Stimulated activated CD8-positive, alpha-beta memory T cell treated with anti-CD3 and anti-CD28 coated beads, Interleukin-7, amount 100 ng/mL, for 1 hour (primary cell): ENCODE results near the gene NAB1.

Experiments
- DNase-seq, 2 donors: peaks; one replicate each; pipeline ENCODE4 v3.0.0-alpha.2; 2020; ENCODE audit warnings: low read depth in 2 of 2

The NAB1 gene

DNA sequence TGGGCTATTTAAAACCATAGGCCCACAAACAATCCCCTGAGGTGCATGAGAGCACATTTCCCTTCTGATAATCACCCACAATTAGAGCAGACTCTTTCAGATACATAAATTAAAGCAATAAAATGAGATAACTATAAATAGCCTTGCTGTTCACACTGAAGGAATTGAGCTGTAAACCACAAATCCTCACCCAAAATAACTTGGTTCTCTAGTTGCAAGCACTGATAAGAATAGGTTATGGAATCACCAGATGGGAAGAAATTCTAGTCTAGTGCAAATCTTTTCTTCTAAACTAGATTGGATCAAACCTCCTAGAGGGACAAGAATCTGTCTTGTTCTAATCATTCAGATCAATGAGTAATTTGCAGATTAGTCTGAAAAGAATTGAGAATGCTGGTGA is 64.6 kb downstream of the NAB1 start:
- DNase-seq, result no peak

DNA sequence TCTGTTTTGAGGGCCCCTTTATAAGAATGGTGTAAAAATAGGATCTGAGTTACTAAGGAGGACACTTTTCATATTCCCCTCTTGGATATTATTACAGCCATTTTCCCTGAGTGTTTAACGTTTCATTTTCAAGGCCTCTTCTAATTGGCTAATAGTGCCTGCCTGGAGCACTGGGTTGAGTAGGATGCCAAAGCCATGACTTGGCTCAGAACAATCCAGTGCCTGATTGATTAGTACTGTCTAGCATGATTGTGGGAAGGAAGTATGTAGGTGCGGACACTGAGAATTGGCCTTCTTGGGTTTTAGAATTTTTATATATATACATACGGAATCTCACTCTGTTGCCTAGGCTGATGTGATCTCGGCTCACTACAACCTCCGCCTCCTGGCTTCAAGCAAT is 66.1 kb downstream of the NAB1 start:
- DNase-seq, result no peak

DNA sequence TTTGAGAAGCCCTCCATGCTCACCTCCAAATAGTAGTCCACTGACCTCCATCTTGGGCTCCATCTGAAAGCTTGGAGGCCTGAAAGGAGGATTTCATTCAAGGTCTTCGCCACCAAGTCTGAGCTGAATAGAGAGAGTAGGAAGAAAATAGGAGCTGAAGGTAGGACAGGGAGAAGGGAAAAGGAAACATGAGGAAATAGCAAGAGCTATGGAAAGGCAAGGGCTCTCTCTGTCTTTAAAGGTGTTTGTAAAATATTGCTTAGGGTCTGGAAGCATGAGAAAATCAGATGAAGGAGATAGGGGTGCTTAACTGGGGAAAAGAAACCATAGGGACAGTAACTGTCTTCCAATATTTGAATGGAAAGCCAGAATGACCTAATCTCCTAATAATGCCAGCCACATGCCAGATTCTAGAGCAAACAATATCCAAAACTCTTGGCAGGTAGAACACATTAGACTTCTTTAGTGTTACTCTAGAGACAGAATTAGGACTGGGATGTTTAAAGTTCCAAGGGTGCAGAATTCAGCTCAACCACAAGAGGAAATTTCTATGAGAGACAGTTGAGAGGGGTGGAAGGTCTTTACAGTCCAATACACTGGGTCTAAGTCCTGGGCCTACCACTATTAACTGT is 67.4 kb downstream of the NAB1 start:
- DNase-seq, result no peak

DNA sequence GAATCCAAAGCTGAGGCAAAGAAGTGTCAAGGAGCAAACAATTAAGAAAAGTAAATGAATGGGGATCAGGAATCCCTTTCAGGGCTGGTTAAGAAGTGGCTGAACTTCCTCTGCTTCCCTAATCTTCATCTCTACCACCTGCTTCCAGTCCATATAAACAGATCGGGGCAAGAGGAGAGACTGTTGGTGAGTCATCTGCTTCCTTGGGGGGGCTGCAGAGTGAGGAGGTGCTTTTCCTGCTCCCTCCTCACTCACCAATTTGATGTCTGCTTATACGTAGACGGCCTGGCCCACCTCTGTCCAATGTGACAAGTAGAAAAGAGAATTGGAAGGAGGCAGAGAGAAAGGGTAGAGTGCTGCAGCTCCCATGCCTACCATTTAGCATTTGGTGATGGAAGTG is 68.4 kb downstream of the NAB1 start:
- DNase-seq, result no peak

DNA sequence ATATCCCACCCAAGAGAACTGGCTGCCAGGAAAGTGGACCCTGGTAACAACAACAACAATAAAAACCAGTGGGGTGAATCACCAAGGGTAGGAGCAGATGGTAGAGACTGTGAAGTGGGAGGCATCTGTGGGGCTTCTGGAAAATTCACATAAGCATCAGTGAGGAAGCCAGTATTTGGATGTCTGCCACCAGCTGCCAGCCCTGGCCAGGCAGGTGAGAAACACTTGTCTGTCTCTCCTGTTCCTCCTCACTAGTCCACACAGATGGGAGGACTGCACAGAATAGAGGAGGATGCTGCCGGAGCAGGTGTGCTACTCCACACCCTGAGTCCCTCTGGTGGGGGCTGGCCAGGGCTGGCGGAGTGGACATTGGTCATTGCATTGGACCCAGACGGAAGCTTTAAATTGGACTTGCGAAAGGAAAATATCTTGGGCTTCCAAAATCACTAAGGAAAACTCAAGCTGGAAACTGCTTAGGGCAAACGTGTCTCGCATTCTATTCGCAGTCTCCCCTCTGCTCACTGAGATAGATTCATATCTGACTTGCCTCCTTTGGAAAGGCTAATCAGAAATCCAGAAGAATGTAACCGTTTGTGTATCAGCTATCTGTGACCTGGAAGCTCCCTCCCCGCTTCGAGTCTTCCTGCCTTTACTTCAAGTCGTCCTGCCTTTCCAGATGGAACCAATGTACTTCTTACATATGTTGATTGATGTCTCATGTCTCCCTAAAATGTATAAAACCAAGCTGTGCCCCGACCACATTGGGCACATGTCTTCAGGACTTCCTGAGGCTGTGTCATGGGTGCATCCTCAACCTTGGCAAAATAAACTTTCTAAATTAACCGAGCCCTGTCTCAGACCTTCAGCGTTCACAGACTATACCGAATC is 69.1 kb downstream of the NAB1 start:
- no peak for DNase-seq

DNA sequence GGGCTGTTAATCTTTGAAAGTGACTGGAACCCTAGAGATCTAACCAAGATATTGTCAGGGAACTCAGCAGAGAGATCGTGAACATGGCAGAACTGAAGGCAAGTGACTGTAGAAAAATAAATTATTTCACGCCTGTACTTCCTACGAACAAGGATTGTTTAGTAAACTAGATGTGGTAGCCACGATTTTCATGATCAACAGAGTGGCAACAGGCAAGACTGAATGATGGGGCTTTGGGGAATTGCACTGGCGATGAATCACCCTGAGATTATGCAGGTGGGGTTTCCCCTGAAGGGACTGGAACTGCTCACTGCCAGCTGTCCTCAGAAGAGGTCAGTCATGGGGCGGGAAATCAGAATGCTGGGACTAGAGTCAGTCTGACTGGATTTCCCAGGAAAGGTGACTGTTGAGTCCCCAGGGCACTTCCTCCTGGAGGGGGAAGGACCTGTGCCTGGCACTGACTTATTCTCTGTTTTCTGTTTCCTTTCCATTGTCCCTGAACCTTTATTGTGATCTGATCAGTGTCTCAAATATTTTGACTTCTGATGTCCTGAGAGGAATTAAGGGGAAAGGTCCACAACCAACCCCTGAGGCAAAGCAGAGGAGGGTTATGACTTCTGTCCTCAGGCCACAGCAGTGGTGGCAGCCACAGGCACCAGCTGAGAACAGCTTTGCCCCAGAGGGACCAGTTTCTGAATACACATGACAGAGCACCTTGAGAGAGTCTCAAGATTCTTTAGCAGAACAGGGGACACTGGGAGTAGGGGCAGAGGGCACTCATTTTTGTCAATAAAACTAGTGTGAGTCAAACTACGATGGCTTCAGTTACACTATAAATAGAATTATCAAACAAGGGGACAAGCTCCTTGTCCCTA is 70.0 kb downstream of the NAB1 start:
- DNase-seq, result no peak

DNA sequence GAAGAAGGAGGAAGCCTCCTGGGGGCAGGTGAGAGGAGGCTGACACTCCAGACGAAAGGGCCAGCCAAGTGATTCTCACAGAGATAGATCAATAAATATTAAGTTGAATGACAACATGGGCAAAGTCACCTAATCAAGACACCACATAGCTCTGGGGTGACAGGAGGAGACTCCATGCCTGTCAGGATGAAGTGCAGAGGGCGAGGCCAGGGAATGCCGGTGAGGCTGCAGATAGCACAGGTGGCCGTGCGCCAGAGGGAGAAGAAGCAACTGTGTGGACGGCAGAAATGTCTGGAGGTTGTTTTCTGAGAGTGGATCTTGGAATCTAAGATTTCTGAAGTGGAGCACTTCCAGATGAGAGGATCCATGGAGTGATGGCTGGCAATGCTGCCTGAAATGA is 71.4 kb downstream of the NAB1 start:
- DNase-seq, result no peak

DNA sequence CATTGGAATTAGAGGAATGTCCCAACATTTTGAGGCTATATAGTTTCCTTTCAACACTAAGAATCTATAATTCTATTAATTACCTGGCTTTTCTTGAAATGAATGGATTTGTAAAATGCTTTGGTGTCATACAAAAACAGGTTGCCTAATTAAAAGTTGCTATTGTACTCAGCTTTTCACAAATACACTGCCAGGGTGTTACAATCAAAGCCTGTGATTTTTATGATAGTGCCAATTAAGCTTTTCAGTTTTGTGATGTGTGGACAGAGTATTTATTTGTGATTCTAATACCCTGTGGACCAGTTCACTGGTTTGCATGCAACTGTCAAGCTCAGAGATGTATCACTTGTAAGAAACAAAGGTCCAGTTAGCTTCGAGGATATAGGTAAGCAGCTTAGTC is 71.8 kb downstream of the NAB1 start:
- no peak for DNase-seq

DNA sequence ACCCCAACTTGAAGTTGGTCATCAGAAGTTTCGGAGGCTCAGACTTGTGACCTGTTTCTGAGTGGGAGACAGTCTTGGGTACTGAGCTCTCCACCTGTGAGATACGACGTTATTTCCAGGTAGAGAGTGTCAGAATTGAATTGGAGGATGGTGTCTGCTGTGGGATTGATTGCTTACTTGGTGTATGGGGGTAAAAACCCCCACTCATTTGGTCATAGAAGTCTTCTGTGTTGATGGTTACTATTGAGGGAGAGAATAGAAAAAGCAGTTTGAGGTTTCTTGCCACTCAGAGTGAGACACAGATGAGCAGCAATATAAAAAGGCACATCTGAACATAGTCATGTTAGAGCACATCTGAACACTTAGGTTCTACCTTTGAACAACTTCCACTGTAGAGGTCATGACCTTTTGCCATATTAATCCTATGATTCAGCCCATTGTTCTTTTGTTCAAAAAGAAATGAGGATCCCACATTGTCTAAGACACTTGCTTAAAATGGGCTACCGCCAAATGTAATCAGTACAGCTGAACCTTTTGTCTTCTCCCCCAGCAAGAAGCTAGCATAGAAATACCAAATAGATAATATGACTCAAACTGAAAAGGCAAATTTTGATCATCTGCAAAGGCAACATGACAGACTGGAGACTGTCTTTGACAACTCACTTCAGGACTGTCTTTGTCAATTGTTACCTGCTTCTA is 73.3 kb downstream of the NAB1 start:
- no peak for DNase-seq

DNA sequence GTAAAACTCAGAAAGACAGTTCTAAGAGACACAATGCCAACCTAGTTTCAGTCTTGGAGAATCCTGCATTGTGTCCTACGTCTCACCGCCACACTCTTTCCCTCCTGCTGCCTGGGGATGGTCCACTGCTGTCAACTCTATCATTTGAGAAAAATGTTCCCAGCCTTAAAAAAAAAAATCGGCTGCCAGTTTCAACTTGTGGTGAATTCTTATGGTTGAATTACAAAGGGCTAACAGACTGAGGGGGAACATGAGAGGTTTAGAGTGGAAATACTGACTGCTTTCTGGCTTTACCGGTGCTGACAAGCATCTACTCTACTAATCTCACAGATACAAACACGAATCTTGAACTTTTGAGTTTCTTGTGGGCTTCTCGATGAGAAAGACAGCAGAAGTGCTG is 74.0 kb downstream of the NAB1 start:
- DNase-seq, result no peak

DNA sequence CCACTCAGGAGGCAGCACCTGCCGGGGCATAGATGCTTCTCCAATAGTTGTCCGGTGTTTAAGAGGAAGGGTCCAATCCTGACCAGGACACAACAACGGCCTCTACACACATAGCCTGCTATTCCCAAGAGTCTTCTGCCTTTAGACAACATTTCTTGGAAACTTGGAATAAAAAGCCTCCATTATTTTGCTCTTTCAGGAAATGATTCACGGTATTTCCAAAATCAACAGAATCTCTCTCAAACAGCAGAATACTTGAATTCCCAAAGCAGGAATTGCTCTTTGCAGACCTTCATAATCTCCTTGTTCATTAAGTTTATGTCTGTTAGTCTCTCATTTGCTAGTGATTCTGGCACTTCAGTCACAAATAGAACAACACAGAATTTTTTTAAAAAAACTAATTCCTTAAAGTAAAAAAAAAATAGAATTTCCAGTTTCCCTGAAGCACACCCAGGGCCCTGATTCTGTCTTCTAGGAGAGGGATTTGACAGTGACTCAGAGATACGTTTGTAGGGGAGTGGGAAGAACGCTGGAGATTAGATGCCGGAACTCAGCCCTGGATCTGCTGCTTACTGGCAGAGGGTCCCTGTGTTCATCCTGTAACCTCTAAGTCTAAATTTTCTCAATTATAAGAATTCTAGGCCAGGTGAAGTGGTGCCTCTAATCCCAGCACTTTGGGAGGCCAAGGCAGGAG is 74.7 kb downstream of the NAB1 start:
- no peak for DNase-seq

DNA sequence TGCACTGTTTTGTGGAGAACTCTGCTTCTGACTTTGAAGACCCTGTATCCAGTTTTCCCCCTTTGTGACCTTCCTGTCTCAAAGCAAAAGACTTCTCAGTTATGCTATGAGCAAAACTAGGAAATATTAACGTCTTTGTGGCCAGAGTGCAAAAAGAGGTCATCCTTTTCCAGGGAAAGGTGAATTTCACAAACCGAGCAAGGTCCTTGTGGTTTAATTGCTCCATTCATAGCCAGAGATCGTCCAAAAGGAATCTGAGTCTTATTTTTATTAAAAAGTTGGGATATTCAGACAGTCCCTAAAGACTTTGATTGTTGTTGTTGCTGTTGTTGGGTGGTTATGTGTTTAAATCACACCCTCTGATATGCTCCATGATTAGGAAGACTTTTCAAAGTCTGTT is 77.4 kb downstream of the NAB1 start:
- DNase-seq, result no peak

DNA sequence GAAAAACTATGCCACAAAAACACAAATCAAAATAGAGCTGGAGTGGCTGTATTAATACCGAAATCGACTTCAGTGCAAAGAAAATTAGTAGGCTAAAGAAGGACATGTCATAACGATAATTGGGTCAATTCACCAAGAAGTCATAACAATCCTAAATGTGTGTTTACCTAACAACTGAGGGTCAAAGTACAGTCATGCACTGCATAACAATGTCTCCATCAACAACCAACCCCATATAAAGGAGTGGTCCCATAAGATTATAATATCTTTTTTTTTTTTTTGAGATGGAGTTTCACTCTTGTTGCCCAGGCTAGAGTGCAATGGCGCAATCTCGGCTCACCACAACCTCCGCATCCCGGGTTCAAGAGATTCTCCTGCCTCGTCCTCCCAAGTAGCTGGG is 87.5 kb downstream of the NAB1 start:
- no peak for DNase-seq

DNA sequence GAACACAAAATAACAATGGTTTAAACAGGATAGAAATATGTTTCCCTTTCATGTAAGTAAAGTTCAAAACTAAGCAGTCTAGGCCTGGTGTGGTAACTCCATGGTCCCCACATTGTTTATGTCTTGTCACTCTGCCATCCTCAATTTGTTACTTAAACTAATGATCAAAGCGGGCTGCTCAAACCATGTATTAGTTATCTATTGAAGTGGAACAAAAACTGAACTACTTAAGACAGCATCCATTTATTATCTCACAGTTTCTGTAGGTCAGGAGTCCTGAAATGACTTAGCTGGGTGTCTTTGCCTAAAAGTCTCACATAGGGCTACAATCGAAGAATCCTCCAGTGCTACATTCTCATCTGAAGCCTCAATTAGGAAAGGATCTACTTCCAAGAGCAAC is 91.6 kb downstream of the NAB1 start:
- no peak for DNase-seq
